Adrenal gland (tissue), 5 donors: ENCODE measurements around the gene CAMK2D.

Experiments used
- CTCF ChIP-seq, 6 experiments: fragments of 450-650 bp in 4 of 6; fragments of 200-600 bp in 2 of 6; sonication (generic) in 1 of 6; IDR thresholded peaks; 1 replicate in 5 of 6; 2 replicates in 1 of 6; pipeline versions ENCODE4 v1.5.1 to v1.8.0; 2016 to 2021; ENCODE audit warnings: antibody characterized with exemption in 6 of 6, mild to moderate bottlenecking in 2 of 6, moderate library complexity in 1 of 6
- POLR2A ChIP-seq, 2 donors: fragments of 450-650 bp; IDR thresholded peaks; one replicate each; pipeline ENCODE4 v1.6.1; 2017; ENCODE audit warnings: antibody characterized with exemption in 2 of 2, mild to moderate bottlenecking in 2 of 2, moderate library complexity in 1 of 2
- donor health status: DM: no; HTN: no; CAD: no.

DNA sequence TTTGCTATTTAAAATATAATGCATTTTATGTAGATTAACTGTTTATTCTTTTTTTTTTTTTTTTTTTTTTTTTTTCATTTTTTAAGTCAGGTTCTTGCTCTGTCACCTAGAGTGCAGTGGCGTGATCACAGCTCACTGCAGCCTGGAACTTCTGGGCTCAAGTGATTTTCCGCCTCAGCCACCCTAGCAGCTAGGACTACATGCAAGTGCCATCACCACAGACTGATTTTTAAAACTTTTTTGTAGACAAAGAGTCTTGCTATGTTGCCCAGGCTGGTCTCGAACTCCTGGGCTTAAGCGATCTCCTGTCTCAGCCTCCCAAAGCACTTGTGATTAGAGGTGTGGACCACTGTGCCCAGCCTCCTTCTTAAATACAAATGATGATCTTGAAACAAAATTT is 159.9 kb downstream of the CAMK2D start:
- TF ChIP-seq CTCF (IDR thresholded peaks at IDR 0.05), result no peak
- TF ChIP-seq POLR2A (IDR thresholded peaks at IDR 0.05), result no peak
